ENCODE results near the gene ADAM19.
A peak's percentile ranks its signal among the peaks of the same experiment; 100 is the strongest.
"Not testable (repeated sequence)": the region's sequence is repeated elsewhere in the genome, so short reads cannot be mapped to it uniquely, and the experiment has no call there.

Gene ADAM19

DNA sequence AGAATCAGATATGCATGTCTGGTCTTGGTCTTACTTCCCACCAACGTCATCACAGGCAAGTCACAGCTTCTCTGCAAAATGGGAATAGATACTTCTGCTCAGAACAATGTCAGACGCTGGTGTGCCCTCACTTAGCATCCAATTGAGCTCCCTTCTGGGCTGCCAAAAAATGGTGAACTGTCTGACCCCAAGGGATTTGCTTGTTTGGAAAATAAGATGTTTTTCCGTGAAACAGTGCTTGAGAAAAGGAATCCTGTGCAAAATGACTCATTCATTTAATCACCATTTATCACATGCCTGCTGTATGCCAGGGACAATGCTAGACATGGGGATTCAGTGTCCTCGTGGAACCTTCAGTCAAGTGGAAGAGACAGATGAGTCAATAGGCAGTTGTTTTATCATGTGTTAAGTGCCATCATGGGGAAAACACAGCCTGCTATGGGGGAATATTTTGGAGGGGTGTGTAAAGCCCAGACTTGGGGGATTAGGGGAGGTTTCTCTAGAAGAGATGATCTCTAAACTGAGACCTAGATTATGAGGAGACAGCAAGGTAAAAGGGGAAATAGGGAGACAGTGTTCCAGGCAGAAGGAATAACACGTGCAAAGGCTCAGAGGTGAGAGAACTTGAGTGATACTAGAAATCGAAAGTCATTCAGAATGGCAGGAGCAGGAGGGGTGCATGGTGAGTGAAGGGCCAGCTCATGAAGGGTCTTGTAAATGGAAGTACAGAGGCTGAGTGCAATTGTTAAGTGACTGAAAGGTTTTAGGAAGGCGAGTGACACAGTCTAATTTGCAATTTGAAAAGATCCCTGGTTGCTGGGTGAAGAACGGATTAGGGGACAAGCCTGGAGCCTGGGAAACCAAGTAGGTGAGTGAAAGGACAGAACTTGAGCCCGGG is 111.7 kb downstream of the ADAM19 start:
- no peak for DNase-seq (ENCODE audit: low spot score)

DNA sequence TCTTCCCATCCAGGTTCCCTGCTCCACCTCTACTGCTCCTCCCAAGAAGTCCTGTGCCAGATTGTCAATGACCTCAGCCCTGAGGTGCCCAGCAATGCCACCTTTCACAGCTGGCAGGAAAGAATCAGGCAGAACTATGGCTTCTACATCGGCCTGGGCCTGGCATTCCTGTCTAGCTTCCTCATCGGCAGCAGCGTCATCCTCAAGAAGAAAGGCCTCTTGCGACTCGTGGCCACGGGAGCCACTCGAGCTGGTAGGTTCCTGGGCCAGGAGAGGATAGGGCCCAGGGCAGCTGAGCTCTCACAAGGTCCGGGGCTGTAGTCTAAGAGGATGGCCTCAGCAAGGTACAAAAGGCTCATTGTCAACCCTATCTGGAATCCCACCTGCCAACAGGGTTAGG is 112.5 kb downstream of the ADAM19 start:
- DNase-seq (ENCODE audit: low spot score) = no peak

DNA sequence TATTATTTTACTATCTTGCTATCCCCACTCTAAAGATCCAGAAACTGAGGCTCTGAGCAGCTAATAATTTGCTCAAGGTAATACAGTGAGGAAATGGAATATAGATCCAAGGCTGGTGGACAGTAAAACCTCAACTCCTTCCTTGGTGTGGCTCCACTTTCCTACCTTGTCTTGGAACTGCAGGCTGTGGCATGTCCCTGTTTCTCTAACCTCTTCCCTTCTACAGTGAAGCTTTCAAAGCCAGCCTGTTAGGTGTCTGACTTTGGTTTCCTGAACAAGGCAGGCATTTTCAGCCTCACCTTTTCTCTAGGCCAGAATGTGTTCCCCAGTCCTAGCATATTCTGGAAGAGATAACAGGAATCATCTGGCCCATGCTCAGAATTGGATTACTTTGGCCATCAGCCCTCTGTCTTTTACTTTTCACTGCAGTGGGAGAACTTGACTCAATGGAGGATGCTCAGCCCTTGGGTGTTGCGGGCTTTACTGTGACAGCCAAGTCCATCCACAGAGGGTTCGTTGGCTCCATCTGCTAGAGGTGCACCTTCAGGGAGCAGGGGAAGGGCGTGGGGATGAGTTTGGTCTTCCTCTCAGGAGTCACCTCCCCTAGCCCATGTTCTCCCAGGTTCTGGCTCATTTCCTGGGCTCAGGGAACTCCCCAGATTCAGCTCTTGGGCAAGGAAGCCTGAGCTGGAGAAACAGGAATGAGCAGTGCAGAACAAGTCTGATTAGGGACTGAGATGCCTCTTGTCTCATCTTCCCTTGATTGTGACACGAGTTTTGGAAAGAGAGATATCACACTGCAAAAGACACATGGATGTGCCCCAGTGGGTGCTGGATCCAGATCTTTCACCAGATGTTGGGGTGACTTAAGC is 114.4 kb downstream of the ADAM19 start:
- no peak for DNase-seq (ENCODE audit: low spot score)

DNA sequence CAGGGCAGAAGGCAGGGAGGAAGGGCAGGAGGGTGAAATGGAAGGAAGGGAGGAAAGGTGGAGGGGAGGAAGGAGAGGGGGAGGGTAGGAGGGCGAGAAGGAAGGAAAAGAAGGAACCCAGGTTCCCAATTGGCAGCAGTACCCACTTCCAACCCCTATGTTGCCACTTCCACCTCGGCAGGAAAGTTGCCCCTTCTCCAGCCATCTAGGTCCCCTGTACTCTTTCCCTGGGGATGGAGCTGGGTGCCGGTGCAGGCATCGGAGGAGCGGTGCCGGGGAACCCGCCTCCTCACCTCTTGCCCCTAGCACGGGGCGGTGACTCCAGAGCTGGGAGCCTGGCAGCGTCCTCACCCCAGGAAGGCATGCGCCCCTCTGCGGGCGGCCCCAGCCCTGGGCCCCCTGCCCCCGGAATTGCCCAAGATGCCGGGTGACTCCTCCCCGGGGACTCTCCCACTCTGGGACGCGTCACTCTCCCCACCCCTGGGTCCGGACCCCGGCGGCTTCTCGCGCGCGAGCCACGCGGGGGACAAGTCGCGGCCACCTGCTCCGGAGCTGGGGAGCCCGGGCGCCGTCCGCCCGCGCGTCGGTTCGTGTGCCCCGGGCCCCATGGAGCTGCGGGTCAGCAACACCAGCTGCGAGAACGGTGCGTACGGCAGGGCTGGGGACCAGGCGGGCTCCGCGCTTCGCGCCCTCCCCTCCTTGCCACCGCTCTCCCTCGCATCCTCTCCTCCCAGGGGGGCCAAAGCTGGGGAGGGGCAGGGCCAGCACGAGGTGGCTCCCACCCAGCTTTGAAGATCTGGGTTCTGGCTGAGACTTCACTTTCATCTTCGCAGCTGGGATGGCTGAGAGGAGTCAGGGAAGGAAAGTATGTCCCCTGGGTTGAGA is 115.6 kb downstream of the ADAM19 start, which contains the start of gene NIPAL4:
TSS of gene NIPAL4 (plus strand) at position 499 of the 885 bp plus-strand sequence. CDS start at position 607, 108 bp downstream.
- DNase-seq (ENCODE audit: low spot score) = peak; percentile 66

DNA sequence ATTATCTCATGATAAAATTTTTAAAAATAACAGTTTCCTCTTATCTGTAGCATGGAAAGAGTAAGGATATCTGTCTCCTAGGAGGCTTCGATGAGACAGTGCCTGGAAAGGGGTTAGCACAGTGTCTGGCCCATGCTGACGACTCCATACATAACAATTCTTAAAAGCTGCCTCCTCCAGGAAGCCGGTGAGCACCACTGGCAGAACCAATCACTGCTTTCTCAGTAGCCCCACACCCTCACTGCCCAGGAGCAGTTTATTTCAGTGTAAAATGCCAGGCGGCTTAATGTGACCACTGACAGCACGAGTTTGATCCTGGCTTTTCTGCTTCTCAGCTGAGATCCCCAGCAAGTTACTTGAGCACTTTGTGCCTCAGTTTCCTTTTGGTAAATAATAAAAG is 116.7 kb downstream of the ADAM19 start:
- DNase-seq (ENCODE audit: low spot score) = no peak

DNA sequence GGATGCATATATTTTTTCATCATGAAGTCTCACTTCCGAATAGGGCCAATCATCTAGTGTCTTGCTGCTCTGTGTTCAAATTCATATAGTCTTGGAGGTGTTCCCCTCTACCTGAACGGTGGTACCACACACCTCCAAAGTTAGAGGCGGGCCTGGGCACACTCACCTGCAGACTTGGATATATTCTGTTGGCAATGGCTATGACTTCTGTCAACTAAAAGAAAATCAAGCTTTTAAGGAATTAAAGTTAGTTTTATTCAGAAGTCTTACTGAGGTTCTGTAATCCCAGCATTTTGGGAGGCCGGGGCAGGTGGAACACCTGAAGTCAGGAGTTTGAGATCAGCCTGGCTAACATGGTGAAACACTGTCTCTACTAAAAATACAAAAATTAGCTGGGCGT is 118.2 kb downstream of the ADAM19 start:
- DNase-seq (ENCODE audit: low spot score) = no peak

DNA sequence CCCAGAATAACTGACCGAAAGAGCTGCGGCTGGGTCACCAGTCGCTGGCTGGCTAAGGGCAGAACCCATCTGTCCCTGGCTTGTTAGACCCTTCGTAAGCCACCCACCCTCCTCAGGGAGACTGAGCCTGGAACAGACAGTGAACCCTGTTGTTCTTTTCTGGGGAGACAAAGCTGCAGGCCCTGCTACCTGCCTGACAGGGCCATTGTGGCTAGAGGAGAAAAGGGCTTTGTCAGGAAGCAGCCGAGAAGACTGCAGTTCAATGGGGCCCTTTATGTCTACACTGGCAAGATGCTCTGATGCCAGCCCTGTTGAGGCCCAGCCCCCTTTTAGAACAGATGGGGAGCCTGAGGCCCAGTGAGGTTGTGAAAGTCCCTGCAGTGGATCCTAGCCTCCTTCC is 119.3 kb downstream of the ADAM19 start:
- DNase-seq (ENCODE audit: low spot score) = peak; percentile 99

DNA sequence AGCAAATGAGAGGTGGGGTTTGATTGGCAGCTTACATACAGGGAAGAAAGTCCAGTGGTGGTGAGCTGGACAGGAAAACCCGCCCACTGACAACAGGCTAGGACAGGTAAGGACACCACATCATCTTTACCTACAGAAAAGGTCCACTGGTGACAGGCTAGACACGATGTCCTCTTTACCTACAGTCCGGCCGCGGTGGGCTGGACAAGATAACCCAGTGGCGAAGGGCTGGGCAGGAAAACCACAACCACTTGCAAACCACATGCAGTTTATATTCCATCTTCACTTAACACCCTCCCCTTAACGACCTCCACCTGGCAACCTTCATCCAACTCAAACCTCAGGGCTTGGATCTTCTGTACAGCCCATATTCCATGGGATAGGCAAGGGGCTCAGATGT is 120.5 kb downstream of the ADAM19 start:
- no peak for DNase-seq (ENCODE audit: low spot score)

DNA sequence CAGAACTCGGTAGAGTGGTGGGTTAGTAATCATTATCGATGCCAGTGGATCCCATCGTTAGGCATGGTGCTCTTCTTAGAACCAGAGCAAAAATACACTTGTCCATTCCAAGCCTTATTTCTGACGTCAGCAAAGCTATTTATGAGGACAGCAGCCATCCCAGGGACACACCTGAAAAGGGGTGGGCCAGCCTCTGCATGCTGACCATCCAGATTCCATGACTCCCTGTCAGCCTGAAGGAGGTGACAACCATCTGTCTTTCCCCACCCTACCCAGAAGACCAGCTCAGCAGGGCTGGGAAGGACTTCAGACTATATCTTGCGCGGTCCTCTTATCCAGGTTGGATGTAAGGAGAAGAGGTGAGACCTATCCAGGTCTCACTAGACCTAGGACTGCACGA is 121.3 kb downstream of the ADAM19 start:
- no peak for DNase-seq (ENCODE audit: low spot score)

DNA sequence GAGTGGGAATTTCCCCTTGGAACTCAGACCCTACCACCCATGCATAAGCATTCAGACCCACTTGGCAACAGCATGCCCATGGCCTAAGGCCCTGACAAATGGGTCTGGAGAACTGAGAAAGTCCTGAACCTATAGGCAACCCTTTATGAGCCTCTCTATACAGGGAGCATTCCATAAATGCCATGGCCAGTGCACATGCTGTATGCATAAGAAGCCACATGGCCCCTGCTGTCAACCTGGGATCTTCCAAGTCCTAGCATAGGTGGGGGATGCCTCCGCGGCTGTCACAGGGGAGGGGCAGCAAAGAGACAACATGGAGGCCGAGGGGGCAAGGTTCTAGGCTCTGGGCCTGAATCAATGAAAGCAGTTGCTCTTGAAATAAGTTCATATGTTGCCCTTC is 123.8 kb downstream of the ADAM19 start:
- no peak for DNase-seq (ENCODE audit: low spot score)

DNA sequence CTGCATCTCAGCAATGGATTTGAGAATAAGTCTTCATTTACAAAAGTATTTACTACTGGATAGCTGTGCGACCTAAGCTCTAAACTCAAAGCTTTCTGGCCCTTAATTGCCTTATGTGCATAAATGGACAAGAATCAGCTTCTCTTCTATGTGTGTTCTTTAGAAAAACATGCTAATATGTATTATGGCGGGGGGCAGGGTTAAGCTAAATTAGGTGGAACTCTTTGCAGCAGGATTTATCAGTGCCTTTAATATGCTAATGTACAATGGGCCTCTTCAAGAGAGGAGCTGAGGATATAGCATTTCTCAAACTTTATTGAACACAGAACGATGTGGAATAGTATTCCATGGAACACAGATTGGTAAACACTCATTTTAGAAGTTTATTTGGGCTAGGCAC is 125.6 kb downstream of the ADAM19 start:
- no peak for DNase-seq (ENCODE audit: low spot score)

DNA sequence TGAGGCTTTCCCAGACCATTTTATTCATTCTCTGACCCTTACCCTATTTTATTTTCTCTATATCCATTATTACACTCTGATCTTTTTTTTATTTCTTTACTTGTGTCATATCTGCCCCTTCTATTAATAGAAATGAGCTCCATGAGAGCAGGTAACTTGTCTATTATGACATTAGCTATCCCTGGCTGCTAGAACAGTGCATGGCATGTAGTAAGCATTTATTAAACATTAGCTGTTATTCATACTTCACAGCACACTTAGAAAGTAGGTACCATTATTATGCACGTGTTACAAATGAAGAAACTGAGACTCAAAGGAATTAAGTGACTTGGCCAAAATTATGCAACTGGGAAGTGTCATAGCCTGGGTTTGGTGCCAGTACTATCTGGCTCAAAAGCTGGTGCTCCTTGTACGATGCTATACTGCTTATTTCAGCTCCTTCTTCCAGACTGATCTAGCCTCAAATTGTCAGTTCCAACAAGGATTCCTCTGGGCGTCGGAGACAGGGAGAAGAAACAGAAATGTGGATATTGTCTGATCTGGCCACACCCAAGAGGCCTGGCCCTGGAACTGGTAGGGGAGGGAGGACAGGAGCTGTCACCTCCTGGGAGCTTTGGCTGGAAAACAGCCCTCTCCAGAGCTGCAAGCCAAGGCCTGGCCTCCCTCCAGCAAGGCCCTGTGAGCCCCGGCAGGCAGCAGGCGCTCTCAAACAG is 126.4 kb downstream of the ADAM19 start:
- no peak for DNase-seq (ENCODE audit: low spot score)

DNA sequence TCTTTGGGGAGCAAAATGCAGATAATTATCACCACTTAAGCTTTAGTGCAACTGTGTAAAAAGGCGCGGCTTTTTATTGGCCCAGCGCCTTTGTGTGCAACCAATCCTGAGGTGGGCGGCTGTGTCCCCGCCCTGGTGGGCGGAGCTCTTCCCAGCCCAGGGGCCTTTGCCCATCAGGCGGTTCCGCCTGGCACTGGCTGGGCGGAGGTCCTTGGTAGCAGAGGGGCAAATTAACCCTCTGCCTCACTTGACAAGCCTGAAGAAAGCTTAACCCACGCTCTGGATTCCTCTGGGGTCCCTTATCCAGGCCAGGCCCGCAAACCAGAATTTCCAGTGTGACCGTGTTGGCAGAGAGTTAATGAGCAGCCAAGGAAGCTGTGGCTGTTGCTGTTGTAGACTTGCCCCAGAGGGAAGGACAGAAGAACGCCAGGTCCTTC is 128.4 kb downstream of the ADAM19 start:
- DNase-seq (ENCODE audit: low spot score) = no peak

DNA sequence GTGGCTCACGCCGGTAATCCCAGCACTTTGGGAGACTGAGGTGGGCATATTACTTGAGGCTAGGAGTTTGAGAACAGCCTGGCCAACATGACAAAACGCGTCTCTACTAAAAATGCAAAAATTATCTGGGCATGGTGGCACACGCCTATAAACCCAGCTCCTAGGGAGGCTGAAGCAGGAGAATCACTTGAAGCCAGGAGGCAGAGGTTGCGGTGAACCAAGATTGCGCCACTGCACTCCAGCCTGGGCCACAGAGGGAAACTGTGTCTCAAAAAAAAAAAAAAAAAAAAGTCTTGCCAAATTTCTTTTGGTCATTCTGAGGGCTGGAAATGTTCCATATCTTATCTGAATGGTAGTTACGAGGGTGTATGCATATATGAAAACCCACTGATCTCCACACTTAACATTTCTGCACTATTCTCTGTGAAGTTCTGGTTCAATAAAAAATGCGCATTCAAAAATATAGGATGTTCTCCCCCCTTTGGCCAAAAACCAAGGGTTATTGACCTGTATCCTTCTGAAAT is 129.1 kb downstream of the ADAM19 start:
- DNase-seq (ENCODE audit: low spot score) = no peak

DNA sequence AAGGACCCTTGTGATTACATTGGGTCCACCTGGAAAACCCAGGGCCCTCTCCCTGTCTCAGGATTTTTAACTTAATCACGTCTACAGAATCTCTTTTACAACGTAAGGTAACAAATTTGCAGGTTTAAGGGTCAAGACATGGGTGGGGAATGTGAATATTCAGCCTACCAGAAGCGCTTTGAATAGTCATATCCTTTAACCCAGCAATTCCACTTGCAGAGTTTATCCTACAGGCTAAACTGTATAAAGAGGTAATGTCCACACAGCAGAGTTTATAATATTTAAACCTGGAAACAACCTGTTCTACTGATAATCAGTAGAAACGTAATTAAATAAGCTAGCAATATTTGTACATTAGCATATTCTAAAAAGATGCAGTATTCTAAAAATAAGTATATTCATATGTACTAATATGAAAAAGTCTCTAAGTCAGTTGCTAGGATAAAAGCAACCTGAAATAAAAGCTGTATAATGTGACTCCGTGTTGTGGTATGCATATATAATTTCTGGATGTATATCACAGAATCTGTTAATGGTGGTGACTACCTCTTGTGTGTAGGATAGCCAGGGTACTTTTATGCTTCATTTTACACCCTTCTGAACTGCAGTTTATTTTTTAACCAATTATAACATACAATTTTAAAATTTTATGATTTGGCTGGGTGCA is 129.7 kb downstream of the ADAM19 start:
- DNase-seq (ENCODE audit: low spot score) = no peak

DNA sequence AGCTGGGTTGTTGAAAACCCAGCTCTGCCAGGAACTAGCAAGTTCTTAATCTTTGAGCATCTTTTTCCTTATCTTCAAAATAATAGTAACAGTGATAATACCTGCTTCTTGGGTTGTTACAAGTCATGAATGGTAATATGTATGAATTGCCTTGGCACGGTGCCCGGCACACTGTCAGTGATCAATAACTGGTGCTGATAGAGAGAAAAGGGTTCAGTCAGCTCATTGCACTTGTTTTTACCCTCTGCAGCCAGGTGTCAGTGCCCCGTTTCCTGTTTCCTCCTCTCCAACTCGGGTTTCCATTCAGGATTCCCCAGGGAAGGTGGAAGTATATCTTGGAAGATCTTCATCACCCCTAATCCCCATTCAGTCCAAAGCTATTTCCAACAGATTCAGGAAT is 131.4 kb downstream of the ADAM19 start:
- DNase-seq (ENCODE audit: low spot score) = no peak

DNA sequence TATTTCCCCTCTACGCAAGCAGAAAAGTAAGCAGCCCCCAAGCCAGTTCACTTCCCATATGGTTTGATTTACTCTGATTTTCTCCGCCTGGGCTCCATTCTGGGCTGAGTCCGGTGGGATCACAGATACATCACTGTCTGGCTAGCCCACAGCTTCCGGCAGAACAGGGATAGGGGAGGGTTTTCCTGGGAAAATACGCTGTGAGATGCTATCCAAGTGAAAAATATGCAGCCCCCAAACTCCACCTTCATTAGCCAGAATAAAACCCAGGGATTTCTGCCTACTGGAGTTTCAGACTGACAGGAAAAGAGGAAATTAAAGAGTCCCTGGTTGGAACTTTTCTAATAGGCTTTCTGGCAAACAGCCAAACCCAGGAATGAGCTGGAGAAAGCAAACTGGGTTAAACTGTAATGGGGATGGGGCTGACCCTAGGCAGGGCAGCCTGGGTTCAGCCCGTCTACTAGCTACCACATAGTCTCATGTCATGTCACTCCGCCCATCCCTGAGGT is 132.5 kb downstream of the ADAM19 start:
- DNase-seq (ENCODE audit: low spot score) = no peak

DNA sequence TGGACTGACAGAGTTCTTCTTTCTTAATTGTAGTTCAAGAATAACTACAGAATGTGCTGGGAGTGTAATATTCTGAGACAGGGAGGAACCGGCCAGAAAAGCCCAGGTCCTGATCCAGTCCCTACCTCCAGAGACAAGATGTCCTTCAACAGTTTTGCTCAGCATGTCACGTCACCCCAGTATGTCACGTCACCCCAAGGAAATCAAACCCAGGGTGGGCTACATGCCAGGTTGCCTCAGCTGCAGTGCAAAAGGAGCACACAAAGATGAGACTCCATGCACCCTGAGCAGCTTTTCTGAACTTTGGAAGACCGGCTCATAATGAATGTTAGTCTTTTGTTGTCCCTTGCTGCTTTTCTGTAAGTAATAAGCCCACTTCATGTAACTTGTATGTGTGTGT is 141.5 kb downstream of the ADAM19 start:
- no peak for DNase-seq (ENCODE audit: low spot score)

DNA sequence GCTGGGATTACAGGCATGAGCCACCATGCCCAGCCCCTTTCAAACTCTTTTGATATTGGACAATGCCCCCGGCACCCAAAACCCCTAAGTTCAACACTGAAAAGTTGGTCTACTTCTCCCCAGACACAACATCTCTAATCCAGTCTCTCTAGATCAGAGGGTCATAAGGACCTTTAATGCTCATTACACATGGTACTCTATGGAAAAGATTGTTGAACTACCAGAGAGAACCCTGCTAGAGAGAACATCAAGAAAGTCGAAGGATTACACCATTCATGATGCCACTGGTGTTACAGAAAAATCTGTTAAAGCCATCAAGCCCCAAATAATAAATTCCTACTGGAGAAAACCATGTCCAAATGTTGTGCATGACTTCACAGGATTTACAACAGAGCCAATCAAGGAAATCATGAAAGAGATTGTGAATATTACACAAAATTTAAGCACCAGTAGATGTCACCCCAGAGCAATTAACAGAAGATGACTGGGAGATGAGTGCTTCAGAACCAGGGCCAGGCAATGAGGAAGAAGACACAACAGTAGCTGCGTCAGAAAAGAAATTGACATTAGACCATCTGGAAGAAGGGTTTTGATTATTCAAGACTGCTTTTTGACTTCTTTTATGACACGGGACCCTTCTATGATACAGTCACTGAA is 143.9 kb downstream of the ADAM19 start:
- peak; percentile 91 for DNase-seq (ENCODE audit: low spot score)

DNA sequence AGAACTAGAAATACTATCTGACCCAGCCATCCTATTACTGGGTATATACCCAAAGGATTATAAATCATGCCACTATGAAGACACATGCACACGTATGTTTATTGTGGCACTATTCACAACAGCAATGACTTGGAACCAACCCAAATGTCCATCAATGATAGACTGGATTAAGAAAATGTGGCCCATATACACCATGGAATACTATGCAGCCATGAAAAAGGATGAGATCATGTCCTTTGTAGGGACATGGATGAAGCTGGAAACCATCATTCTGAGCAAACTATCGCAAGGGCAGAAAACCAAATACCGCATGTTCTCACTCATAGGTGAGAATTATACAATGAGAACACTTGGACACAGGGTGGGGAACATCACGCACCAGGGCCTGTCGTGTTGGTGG is 145.7 kb downstream of the ADAM19 start:
- not testable (repeated sequence) for DNase-seq (ENCODE audit: low spot score)

Data from globus pallidus (tissue), 1 donor.